Suprapubic skin (tissue), 3 donors: ENCODE data around the gene ZNF575.

Experiments
- EP300 ChIP-seq: sonication (generic); formaldehyde crosslinking; IDR thresholded peaks from one replicate; pipeline ENCODE4 v1.6.1; 2017; ENCODE audit warnings: antibody characterized with exemption
- POLR2A ChIP-seq, 2 donors: fragments of 450-650 bp; IDR thresholded peaks; one replicate each; pipeline ENCODE4 v1.6.1; 2017; ENCODE audit warnings: antibody characterized with exemption in 2 of 2, mild to moderate bottlenecking in 2 of 2, moderate library complexity in 2 of 2
- TF ChIP-seq, protein P1 (sequence below), 2 donors: fragments of 200-600 bp in 1 of 2; fragments of 450-650 bp in 1 of 2; sonication (generic) in 1 of 2; IDR thresholded peaks; one replicate each; pipeline ENCODE4 v1.5.1; 2016 to 2019; ENCODE audit warnings: antibody characterized with exemption in 2 of 2, mild to moderate bottlenecking in 1 of 2, moderate library complexity in 1 of 2

DNA sequence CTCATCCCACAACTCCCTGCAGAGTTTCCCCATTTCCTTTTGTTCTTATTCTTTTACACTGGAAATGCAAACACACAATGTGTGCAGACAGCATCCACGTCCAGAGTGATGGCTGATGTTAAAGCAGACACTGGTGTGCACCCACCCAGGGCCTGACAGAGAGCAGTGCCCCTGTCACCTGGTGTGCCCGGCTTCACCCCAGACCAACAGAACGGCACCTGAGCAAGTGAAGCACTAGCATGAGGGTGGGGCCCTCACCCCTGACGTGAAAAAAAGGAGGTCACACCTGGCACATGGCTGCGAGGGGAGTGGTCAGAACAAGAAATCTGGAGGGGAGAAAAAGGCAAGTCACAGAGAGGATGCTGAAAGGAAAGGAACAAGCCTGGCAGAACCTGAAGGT is 12.3 kb downstream of the ZNF575 start:
- TF ChIP-seq EP300 (no peak), POLR2A (IDR thresholded peaks at IDR 0.05) (no peak)
- TF ChIP-seq, protein P1, sequence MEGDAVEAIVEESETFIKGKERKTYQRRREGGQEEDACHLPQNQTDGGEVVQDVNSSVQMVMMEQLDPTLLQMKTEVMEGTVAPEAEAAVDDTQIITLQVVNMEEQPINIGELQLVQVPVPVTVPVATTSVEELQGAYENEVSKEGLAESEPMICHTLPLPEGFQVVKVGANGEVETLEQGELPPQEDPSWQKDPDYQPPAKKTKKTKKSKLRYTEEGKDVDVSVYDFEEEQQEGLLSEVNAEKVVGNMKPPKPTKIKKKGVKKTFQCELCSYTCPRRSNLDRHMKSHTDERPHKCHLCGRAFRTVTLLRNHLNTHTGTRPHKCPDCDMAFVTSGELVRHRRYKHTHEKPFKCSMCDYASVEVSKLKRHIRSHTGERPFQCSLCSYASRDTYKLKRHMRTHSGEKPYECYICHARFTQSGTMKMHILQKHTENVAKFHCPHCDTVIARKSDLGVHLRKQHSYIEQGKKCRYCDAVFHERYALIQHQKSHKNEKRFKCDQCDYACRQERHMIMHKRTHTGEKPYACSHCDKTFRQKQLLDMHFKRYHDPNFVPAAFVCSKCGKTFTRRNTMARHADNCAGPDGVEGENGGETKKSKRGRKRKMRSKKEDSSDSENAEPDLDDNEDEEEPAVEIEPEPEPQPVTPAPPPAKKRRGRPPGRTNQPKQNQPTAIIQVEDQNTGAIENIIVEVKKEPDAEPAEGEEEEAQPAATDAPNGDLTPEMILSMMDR (IDR thresholded peaks at IDR 0.05), result no peak
